GM21737 (cell line): Measurements from ENCODE around the gene RAB11FIP4.

Source experiments
- ATAC-seq: cut with Tn5 transposase; IDR thresholded peaks from one replicate; pipeline ENCODE4 v1.9.1; 2021; ENCODE audit warnings: mild to moderate bottlenecking, moderate library complexity; ENCODE audit not compliant: unreplicated experiment

RAB11FIP4 gene

DNA sequence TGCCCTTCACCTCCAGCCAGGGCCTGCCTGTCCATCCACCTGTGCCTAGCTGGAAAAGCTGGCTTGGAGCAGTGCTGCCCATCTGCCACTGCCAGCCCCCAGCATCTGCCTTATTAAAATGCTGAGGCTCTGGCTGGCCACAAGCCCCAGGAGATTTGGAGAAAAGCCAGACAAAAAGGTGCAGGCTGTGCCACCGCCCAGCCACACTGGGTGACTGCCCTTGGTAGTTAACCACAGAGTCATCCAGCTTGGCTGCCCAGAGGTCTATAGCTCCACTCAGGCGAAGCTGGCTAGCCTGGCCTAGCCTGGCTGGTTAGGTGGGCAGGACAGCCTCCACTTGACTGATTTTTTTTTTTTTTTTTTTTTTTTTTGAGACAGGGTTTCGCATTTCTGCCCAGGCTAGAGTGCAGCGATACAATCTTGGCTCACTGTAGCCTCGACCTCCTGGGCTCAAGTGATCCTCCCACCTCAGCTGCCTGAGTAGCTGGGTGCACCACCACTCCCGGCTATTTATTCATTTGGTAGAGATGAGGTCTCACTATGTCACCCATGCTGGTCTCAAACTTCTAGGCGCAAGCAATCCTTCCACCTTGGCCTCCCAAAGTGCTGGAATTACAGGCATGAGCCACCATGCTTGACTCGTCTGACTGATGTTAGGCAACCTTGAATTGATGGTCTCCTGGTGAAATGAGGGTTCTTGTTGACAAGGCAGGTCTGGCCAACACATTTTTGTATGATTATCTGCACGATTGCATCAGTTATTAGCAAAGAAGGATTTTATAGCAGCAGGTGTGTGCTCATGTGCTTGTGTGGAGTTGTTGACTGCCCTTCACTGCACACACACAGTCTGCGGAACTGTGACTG is 103.8 kb downstream of the RAB11FIP4 start:
- ATAC-seq = no peak

DNA sequence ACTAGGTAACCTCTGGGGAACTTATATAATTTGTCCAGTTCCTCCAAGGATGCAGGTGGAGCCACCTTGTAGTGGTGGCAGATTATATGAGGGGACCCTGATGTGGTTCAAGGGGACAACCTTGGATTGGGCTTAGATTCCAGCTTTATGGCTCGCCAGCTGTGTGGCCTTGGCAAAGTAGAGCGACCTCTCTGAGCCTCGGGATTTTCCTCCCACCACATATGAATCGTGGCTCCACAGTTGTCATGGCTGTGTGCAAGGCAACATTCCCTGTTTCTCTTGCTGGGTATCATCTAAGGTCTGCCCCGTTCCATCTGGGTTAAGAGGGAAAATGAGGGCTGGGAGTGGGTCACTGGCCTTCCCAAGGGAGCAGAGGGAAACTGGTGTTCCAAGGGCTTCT is 104.6 kb downstream of the RAB11FIP4 start:
- ATAC-seq = no peak

DNA sequence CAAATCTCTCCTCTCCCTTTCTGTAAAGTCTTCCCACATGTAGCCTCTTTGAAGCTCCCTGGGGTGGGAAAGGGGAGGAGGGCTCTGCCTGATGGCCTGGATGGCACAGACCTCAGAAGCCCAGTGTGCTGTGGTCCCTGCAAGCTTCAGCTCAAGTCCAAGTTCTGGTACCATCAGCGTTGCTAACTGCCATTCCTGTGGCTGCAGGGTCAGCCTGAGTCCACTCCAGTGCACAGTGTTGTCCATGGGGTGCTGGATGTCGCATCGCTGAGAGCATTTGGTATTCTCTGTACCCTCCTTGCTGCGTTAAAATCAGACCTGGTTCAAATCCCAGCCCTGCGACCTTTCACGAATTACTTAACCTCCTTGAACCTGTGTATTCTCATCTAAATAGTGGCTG is 105.1 kb downstream of the RAB11FIP4 start:
- no peak for ATAC-seq

DNA sequence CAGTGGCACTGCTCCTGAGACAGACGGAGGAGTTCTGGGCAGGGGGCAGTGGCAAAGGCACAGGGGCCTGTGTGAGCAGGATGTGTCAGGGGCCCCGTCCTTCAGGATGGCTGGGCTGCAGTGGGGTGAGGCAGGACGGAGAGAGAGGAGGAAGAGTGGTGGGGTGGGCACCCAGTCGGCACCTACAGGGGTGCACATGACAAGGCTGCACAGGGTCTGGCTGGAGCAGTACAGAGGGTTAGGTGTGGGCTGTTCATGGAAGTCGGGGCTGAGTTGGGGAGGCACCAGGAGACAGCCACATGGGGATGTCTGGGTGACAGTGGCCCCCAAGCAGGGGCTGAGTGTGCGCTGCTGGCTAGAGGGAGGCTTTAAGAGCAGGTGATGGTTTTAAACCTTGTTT is 106.0 kb downstream of the RAB11FIP4 start:
- ATAC-seq = no peak

DNA sequence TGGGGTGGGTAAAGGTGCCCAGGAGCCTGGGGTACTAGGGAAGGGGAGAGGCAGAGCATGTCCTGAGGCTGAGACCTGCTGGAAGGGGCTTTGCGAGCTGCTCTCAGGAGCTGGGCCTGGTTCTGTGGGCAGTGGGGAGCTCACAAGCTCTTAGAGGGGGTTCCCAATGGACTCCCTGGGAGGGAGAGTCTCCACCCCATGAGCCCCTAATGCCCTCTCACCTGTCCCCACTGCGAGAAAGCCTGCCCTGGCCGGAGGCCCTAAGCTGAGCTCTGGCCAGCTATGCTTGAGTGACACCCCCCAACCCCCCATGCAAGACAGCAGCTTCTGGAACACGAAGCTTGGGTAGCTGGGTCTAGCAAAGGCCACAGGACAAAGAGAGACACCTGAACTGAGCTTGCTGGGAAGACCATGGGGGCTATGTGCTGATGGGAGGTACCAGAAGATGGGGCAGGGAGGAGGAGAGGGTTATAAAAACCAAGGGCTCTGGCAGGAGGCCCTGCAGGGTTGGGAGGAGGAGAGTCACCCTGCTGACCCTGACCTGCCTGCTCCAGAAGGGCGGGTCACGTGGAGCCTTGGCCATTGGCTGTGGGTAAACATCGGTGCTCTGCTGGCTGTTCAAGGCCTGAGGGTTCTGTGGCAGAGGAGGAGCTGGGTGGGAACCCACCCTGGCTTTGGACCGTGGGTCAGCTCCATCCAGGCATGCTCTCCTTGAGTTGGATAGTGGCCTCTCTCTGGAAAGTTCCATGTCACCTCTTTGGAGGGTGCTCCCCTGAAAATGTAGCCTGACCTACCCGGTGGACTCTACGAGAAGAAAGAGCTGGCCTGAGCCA is 106.7 kb downstream of the RAB11FIP4 start:
- ATAC-seq = no peak

DNA sequence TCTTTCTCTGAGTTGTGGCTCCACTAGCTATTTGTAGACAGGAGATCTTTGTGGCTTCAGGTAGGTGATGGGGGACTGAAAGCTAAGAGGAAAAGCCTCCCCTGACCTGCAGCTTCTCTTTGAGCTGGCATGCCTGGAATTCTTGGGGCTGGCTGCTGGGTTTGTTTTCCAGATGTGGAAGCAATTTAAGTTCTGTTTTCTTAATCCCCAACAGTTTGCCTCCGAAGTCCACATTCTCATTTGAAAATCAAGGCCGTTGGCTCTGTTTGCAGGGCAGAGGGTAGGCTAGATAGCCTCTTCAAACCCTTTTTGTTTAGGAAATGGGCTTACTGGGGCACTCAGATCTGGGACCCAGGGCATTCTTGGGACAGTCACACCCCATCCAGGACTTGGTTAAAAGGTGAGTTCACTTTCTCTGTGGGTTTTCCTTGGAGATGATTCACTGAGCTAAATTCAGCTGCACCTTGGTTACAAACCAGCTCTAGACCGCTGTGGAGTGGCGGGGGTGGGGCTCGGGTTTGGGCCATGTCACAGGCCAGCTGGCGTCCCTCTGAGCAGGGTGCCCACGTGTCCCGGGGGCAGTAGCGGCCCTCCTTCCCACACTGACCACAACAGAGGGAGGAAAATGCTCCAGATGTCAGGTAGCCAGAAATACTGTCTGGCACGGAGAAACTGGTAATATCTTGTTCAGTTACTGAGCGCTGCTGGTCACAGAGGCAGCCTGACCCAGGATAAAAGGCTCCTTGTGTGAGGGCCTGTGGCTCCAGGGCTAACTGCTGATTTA is 108.5 kb downstream of the RAB11FIP4 start:
- no peak for ATAC-seq

DNA sequence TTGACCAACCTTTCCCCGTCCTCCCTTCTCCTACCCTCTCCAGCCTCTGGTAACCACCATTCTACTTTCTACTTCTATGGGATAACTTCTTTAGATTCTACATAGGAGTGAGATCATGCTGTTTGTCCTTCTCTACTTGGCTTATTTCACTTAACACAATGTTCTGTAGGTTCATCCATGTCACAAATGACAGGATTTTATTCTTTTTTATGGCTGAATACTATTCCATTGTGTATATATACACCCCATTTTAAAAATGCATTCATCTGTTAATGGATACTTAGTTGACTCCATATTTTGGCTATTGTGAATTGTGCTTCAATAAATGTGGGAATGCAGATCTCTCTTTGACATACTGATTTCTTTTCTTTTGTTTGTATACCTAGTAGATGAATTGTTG is 115.0 kb downstream of the RAB11FIP4 start:
- no peak for ATAC-seq

DNA sequence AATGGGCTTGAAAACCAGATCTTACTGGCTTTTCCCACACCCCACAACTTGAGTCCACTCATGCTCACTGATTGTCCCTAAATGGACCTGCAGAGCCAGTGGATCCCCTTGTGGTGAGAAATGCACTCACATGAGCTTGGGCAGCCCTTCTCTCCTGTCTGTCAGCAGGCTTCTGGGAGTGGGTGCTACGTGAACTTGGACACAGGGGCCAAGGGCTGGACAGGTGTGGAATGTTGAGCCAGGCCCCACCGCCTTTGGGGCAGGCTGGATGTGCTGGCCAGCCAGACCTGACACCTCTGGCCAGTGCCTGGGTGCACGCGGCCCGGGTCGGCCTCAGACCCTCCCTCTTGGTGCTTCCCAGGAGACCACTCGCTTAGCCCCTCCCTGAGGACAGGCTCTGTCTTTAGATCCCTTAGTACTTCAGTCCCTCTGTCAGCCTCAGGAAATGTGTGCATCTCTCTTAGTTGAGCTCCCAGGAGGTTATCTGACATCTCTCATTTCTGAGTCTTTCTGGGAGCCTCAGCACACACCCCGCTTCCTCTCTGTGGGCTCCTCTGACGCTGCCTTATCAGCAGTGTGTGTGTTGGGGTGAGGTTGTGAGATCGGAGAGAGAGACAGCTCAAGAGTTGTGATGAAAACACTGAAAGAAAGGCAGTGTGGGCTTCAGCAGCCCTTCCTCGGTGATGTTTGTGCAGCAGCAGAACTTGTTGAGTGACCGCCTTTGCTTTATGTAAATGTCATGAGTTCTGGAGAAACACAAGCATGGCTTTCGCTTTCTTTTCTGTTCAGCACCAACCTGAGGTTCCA is 117.0 kb downstream of the RAB11FIP4 start:
- ATAC-seq = peak; percentile 53

DNA sequence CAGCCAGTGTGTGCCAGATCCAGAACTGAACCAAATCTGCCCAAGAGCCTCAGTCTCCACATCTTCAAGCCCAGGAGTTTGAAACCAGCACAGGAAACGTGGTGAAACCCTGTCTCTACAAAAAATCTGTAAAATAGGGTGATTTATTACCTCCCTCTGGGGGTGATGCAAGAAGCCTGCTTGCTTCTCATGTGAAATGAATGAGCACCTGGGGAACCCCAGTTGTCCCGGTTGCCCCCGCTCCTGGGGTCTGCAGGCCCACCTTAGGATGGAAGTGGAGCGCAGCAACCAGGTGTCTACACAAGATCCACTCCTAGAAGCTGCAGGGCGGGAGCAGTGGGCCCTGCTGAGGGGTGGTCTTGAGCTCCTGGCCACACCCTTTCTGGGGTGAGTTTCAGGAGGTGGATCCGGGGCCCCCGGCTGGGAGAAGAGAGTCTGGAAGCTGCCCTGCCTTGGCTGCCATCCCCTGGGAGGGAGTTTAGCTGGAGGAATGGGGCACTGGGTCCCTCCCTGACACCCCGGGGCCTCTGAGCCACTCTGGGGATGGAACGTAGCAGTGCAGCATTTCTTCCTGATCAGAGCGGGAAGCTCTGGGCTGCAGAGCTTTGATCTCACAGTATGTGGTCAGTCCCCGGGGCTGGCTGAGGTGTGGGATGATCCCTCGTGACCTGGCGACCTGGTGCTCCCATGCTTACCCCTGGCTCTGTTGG is 117.8 kb downstream of the RAB11FIP4 start:
- ATAC-seq = peak; percentile 15

DNA sequence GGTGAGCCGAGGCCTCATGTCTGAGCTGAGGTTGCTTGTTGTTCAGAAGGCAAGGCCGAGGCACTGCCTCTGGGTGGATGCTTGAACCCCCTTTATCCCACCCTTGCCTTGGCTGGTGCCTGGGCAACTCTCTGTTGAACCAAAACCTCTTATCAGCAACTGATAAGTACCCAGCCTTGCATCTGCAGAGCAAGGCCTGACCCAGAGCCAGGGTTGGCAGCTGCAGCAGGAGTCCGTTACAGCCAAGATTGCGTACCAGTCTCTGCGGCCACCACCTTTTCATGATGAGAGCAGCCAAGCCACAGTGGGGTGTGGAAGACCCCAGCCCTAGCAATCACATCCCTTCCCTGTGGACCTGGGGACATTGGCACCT is 118.3 kb downstream of the RAB11FIP4 start:
- ATAC-seq = no peak

DNA sequence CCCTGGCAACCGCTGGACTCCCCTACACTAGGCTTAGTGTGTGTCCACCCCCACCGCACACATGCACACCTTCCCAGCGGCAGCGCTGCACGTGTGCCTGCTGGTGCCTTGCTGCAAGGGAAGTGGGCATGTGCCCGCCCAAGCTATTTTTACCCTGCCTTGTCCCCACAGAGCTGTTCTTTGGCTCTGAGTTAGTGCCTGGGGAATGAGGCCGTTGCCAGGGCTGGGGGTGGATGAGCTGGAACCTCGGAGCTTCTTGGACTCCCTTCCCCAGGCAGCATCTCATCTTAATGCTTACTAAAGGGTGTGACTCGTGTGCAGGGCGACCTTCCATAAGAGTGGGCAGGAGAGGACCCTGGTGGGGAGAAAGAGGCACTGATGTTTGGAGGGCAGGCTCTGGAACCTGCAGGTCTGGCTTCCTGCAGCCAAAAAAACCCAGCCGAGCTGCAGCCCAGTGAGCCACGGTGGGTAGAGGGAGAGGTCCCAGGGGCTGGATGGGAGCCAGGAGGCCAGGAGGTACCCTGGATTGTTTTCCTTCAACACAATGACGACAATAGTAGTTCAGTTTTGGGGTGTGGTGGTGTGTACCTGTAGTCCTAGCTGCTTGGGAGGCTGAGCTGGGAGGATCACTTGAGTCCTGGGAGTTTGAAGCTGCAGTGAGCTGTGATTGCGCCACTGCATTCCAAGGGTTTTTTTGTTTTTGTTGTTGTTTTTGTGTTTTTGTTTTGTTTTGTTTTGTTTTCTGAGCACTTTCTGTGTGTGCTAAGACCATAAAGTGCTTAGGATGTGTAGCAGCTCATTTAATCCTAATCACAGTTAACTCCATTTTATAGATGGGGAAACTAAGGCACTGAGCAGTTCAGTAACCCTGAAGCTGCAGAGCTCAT is 119.1 kb downstream of the RAB11FIP4 start:
- no peak for ATAC-seq

DNA sequence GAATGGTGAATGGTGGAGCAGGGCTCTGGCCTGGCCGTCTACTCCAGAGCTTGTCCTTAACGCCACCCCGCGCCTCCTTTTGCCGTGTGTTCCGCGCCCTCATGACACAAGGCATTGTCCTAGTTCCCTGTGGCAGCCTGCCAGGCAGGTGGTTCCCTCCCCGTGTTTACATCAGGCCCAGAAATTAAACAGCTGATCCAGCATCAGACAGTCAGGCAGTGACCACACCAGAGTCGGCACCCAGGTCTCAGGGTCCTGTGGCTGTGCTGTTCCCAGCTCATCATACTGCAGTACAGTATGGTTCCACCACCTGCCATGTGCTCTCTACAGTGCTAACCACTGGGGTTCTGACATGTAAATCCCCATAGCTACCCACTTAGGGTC is 119.7 kb downstream of the RAB11FIP4 start:
- ATAC-seq = no peak

DNA sequence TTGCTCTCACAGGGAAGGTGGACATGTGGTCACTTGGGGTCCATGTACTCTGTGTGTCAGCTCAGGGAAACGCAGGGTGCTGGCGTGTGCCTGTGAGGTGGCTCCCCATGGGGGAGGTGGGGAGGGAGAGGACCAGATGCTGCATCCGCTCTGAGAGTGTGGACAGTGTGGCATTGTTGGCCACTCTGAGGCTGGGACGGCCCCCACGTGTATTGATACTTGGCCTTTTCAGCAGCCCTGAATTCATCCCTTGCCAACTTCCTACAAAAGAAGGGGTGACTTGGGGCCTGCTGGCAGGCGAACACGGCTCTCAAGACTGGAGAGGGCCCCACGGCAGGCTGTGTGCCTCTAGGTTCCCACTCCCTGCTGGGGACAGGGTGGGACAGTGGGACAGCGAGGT is 120.1 kb downstream of the RAB11FIP4 start:
- no peak for ATAC-seq

DNA sequence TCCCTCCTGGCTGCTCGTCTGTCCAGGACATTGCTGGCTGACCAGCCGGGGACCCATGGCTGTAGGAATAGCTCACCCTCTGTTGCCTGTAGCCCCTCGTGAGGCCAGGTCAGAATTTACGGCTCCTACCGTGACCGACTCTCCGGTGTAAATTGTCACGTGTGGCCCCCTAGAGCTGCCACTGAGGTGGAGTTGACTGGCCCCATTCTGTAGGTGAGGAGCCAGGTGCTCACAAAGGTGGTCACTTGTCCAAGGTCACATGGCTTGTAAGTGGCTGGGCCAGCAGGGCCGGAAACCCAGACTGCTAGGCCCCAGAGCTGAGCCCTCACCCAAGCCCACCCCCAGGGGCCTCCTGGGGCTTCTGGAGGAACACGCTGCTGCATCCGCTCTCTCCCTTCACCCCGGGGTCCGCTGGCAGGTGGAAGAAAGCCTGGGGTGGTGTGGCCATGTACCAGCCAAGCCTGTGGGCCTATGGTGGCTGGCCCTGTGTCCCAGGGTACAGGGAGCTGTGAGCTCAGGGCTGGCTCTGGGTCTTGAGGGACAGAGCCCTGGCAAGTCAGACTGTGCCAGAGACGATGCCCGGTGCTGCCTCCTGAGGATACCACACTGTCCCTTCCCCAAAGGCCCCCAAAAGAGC is 120.7 kb downstream of the RAB11FIP4 start:
- ATAC-seq = no peak

DNA sequence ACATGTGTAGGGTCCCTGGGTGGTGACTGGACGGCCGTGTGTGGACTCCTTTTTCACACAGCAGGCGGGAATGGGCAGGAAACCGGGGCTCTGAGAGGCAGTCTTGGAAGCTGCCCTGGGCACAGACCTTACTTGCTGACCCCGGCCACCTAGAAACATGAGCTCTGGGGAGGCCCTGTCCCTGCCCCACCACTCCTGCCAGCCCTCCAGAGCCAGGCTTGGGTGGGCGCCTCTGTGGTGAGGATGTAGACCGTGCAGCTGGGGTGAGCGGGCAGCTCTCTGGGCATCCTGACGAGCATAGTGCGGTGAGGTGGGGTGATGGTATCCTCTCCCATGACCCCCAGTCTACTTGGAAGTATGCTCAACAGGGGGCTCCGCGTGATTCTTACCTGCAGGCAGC is 121.3 kb downstream of the RAB11FIP4 start:
- ATAC-seq = no peak

DNA sequence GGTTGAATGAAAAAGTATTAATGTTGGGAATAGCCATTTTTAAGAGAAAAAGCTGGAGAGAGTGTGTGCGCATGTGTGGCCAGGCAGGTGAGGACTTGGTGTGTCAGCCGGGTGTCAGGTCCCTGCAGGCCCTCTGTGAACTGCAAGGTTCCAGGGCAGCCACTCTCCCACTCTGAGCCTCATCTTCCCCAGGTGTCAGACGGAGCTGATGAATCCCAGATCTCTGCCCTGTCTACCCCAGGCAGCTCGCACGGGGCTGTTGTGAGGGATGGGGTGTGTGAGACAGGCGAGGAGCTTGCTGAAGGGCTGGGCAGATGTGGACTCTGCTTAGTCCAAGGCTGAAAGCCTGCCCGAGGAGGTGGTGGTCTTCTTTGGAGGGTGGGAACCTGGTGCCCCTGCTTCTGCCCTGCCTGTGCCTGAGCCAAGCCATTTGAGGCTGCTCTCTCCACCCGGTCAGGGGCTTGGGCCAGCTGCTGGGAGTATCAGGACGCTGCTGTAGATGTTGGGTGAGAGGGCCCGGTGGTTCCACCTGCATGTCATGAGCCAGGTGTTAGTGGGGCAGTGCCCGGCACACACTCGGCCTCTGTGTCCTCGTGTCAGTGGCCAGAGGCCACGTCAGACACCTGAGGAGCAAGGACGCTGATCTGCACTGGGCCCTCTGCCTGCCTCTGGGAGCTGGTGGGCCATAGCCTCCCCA is 122.4 kb downstream of the RAB11FIP4 start:
- no peak for ATAC-seq

DNA sequence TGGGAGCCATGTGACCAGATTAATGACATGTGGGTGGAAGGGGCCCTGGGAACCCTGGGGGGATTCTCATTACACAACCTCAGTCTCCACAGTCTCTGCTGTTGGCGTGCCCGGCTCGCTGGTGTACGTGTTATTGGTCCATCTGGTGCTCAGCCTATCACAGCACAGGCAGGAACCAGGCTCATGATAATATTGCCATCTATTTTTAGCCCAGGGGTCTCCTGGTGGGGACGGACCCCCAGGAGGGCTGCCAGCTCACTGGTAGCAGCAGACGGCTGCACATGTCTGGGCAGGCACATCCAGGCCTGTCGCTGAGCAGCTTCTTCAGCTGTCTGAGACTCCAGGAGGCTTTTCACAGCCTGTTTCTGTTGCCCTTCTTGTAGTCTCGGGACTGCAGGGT is 123.8 kb downstream of the RAB11FIP4 start:
- no peak for ATAC-seq

DNA sequence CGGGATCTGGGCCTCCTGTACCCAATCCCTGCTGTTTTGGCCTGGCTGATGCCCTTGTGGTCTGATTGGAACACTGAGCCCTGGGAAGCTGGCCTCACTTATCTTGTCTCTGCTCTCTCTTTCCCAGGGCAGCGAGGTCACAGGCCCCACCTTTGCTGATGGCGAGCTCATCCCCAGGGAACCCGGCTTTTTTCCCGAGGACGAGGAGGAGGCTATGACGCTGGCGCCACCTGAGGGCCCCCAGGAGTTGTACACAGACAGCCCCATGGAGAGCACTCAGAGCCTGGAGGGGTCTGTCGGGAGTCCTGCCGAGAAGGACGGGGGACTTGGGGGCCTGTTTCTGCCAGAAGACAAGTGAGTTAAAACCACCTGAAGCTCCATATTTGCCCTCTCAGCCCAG is 126.0 kb downstream of the RAB11FIP4 start:
- no peak for ATAC-seq
